SK-N-MC (cell line): ENCODE measurements around the gene RCAN1.

Experiments used
- EZH2 ChIP-seq: fragments of 200-600 bp; sonication (generic); IDR thresholded peaks from one replicate; pipeline ENCODE4 v1.6.1; 2017; ENCODE audit warnings: antibody characterized with exemption
- FOXP2 ChIP-seq: optimal IDR thresholded peaks from 2 replicates; pipeline ENCODE3; 2011; ENCODE audit warnings: mild to moderate bottlenecking, moderate library complexity; ENCODE audit not compliant: insufficient read depth; ENCODE audit errors: extremely low read length, control extremely low read depth
- POLR2AphosphoS5 ChIP-seq: IDR thresholded peaks from 2 replicates; pipeline ENCODE4 v1.6.1; 2012; ENCODE audit warnings: mild to moderate bottlenecking, low read depth, low read length, borderline replicate concordance

GRCh38 chr21:34583926-34584563 lies 30.9 kb downstream of the RCAN1 start:
- TF ChIP-seq POLR2AphosphoS5 (no peak), EZH2 (no peak), FOXP2 (no peak)
